Measurements from ENCODE around the gene GDI1.
"Not testable (repeated sequence)": the region's sequence is repeated elsewhere in the genome, so short reads cannot be mapped to it uniquely, and the experiment has no call there.

Gene GDI1

DNA sequence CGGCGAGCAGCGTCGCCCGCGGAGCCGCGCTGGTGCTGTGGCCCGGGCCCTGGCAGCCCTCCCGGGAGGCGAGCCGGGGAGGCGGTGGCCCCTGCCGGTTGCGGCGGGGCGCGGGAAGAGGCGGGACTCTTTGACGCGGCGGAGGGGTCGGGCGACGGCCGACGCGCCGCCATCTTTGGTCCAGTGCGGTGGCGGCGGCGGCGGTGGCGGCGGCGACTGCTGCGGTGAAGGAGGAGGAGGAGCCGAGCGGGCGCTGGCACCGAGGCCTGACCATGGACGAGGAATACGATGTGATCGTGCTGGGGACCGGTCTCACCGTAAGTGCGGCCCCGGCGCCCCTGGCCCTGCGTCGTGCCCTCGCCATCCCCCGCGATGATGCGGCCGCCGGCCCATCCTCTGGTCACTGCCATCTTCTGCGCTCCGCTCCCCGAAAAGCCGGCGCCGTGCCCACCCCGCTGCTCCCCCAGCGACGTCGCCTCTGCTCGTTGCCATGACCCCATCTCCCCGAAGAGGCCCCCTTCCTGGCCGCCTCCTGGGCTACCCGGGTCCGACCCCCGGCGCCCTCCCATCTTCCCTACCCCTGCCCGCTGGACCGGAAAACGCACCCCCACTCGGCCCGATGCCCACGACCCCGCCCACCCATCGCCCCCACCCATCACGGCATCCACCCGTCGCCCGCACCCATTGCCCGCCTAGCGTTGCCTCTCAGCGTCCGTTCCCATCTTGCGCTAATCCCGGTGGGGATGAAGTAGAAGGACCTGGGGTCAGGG, at the start of gene GDI1:
Gene GDI1, plus strand, starts transcription at position 172 of the 770 bp plus-strand sequence. Its CDS starts 101 bp downstream, at position 273.
- no peak for FAIRE-seq
- DNase-seq (ENCODE audit: insufficient read length, low spot score), result peak; percentile 30

DNA sequence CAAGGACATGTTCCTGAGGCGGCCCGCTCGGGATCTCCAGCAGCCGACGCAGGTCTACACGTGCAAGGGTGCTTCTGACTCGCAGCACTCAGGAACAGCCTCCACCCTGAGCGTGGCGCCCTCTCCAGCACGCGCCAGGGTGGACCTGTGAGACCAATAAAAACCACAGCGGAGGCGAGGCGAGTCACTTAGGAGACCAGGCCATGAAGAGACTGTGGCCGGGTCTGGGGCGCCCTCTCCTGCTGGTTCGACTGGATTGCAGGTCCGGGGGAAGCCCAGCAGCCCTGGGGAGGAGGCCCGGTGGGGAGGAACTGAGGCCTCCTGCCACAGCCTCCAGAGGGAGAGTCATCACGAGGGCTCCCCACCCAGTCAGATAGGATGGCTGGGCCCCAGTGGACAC, 48.9 kb upstream of the GDI1 start:
- peak; percentile 74 for FAIRE-seq

DNA sequence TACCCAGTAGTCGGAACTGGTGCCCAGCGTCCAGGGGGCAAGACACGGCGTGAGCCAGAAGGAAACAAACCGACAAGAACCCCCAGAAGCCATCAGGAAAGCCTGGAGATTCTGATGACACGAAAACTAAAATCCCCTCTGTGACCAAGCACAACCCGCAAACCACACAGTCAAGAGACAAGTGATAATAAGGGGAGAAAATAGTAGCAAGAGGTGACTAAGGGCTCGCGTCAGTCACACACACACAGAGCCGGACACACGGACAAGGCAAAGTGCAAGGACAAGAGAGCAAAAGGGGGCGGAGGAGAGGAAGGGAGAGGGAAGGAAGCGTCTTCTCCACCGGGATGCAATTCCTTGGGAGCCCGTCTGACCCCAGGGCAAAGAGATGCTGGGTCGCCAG, 48.3 kb upstream of the GDI1 start:
- not testable (repeated sequence) for FAIRE-seq; DNase-seq (ENCODE audit: insufficient read length, low spot score)

More for the DNA sequence above, 48.9 kb upstream of the GDI1 start:
- DNase-seq (ENCODE audit: insufficient read length, low spot score), result not testable (repeated sequence)

DNA sequence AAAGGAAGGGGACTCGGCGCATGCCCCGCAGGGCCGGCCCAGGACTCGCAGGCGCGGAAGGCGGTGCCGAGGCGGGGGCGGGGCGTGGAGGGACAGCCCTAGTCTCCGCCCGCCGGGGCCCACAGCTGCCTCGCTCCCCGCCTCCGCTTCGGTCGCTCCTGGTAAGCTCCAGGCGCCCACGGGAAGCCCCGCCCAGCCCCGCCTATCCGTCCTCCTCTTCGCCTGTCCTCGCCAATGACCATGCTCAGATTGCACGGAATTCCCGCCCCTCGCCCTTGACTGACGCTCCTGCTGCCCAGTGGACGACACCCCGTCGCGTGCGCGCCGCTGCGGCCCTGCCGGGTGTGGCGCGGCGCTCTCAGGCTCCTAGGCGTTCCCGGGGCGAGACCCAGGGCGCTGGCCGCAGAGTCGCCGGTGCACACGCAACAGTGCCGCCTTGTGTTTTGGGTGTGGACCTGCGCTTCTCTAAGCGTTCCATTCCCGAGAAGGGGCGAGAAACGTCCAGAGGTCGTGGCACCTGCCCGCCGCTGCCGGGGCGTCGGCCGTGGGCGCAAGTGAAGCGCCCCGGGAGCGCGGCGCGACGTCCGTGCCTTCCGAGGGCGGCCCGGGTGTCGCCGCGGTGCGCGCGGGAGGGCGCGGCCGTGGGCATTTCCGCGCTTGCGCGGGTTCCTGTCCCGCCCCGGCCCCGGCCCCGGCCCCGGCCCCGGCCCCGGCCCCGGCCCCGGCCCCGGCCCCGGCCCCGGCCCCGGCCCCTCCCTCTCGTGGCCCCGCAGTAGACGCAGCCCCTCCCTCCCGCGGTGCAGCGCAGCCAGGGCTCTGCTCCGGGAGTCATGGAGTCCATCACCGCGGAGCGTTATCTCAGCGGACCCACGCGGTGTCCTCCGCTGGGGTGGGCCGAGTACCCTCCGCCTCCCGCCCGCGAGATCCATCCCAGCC, 46.9 kb upstream of the GDI1 start:
- FAIRE-seq, result peak; percentile 95
- DNase-seq (ENCODE audit: insufficient read length, low spot score), result not testable (repeated sequence)

DNA sequence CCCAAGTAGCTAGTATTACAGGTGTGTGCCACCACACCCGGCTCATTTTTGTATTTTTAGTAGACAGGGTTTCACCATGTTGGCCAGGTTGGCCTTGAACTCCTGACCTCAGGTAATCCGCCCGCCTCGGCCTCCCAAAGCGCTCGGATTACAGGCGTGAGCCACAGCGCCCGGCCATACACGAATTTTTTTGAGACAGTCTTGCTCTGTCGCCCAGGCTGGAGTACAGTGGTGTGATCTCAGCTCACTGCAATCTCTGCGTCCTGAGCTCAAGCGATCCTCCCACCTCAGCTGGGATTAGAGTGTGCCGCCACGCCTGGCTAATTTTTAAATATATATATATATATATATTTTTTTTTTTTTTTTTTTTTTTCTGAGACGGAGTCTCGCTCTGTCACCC, 40.6 kb upstream of the GDI1 start:
- DNase-seq (ENCODE audit: insufficient read length, low spot score); FAIRE-seq: not testable (repeated sequence)

DNA sequence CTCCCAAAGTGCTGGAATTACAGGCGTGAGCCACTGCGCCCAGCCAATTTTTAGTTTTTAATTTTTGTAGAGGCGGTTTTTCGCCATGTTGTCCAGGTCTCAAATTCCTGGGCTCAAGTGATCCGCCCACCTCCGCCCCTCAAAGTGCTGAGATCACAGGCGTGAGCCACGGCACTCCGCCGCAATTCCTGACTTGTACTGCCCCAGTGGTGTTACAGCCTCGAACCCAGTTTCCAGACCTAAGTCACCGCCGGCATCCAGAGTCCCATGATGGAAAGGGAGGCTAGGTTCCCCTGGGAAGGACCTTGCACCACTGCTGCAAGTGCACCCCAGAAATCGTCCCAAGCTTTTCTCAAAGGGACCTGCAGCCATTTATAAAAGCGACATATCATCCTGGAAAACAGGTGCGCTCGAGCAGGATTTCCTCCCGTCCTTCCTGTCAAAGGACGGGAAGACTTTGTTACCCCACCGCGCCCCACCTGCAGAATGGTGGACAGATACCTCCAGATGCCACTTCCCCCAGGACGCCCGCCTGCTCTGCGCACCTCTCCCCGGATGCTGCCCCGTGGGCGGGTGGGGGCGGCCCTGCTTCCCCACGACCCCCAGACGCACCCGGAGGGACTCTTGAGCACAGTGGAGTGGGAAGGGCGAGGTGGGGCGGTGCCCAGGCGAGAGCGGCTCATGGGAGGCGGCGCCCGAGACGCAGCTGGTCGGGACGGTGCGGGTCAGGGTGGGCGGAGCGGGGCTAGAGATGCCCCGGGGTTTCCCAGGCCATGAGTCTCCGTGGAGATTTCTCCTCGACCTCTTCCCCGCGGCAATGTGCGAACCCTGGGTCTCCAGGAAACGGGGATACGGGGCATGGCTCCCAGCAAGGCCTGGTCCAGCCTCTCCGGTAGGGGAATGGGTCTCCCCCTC, 39.7 kb upstream of the GDI1 start:
- FAIRE-seq, result no peak
- DNase-seq (ENCODE audit: insufficient read length, low spot score), result no peak

DNA sequence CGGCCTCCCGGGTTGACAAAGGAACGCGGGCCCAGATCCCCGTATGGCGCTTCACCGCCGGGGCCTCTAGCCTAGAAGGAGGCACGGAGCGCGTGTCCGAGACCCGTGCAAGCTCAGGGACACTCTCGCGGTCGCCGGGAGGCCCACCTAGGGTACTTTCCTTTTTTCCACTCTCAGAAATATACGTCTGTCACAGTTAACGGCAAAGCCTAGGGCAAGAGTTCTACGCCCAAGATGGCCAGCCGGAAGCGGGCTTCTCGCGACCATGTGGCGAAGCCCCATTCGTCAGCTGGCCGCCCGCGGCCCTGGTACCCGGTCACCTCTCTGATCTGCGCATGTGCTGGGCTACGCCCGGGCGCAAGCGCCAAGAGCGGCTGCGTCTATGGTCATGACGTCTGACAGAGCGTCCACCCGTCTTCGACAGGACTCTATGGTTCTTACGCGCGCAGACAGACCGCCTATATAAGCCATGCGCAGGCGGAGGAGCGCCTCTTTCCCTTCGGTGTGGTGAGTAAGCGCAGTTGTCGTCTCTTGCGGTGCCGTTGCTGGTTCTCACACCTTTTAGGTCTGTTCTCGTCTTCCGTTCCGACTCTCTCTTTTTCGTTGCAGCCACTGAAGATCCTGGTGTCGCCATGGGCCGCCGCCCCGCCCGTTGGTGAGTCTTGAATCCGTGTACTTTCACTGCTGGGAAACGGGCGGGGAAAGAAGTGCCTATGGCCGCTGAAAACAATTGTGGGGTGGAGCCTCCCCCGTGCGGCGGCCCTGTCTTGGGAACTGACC, 38.9 kb upstream of the GDI1 start, which contains the start of gene RPL10:
Gene RPL10, plus strand, starts transcription at position 490 of the 780 bp plus-strand sequence. Its CDS starts 143 bp downstream, at position 633.
- FAIRE-seq, result peak; percentile 31

DNA sequence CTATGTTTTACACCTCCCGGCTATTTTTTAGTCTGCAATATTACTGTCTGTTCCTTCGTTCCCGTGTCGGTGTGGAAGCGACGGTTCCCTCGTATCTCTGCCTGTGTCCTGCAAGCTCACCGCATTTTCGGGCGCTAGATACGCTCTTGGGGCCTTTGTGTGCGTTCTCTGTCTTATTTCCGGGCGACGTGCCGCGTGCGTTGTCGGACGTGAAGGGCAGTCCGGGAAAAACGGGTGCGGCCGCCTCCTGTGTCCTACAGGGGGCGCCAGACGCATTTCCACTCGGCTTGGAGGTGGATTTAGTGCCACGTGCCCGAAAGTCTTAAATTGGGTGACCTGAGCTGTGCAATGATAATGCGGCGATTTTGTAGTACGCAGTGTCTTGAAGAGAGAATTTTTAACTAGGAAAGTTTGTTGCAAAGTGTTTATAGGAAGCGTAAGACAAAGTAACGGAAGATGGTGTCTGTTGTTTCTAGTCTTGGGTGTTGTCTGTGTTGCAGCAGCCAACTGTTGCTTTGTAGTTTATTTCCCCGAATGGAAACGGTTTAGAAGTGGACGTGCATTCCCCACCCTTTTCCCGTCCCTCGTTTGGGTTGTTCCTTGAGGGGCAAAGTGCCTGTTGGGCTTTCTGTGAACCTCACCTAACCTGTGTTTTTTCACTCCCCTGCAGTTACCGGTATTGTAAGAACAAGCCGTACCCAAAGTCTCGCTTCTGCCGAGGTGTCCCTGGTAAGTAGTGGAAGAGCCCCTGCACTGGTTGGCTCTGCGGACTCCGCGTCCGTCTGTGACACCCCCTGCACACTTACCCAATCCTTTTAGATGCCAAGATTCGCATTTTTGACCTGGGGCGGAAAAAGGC, 38.1 kb upstream of the GDI1 start:
- DNase-seq (ENCODE audit: insufficient read length, low spot score), result no peak
- FAIRE-seq, result no peak

More for the DNA sequence above, 38.9 kb upstream of the GDI1 start, which contains the start of gene RPL10:
- peak; percentile 91 for DNase-seq (ENCODE audit: insufficient read length, low spot score)

DNA sequence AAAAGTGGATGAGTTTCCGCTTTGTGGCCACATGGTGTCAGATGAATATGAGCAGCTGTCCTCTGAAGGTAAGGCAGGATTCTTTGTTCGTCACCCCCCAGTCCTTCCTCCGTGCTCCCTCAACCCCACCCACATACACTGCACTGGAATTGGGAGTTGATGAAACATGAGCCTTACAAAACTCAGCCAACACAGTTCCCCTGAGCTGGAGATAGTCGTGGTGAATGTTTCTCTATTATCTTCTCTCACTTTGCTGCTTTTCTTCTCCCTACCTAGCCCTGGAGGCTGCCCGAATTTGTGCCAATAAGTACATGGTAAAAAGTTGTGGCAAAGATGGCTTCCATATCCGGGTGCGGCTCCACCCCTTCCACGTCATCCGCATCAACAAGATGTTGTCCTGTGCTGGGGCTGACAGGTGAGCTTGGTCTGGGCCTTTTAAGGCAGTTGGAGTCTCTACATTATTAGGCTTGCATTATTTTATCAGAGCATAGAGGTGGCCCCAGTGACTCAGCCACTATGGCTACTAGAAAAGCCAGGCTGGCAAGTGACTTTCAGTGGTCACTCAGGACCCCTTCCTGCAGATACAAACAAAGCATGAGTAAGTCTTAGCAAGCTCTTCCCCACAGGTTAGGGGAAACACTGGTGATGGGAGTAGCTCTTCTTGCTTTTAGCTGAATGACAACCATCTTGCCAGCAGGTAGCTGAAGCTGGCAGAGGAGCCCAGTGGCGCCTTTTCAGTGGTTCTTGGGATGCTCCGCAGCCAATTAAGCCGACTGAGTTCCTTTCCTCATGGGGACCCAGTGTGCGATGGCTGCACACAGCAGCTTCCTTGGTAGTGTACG, 37.2 kb upstream of the GDI1 start:
- no peak for FAIRE-seq
- DNase-seq (ENCODE audit: insufficient read length, low spot score), result no peak

DNA sequence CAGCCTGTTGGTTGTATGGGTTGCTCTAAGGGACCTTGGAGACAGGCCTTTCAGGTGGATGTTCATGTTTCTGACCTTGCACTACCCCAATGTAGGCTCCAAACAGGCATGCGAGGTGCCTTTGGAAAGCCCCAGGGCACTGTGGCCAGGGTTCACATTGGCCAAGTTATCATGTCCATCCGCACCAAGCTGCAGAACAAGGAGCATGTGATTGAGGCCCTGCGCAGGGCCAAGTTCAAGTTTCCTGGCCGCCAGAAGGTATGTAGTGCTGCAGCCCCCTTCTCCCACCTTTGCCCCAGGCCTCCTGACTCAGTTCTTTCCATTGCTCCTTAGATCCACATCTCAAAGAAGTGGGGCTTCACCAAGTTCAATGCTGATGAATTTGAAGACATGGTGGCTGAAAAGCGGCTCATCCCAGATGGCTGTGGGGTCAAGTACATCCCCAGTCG, 36.6 kb upstream of the GDI1 start:
- DNase-seq (ENCODE audit: insufficient read length, low spot score); FAIRE-seq: not testable (repeated sequence)

DNA sequence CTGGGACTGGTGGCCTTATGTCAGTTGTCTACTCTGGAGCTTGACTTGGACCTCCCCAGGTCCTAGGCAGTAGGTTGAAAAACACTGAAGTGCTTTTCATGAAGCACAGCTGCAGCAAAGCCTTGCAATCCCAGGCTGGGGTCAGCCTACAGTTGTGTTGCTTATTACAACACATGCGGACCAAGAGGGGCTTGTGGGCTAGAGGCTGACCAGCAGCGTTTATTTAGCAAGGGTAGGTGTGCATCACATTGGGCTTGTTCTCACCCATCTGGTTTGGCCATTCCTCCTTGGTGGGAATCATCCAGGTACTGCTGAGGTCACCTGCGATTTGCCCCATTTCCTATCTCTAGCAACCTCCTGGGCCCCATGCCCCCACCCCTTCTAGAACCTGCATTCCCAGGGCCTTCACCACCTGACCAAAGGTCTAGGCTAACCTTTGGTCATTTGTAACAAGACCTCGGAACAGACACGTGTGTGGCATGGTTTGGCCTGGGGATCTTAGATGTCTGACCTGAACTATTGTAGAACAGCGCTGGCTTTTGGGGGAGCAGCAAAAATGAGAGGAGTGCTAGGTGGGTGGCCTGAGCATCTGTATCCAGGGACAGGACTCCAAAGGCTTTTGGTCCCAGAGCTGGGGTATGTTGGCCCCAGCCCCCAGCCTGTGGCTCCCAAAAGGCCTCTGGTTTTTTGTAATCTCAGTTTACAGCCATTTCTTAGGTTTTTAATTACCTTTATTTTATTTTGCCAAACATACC, 35.7 kb upstream of the GDI1 start:
- no peak for FAIRE-seq
- no peak for DNase-seq (ENCODE audit: insufficient read length, low spot score)

DNA sequence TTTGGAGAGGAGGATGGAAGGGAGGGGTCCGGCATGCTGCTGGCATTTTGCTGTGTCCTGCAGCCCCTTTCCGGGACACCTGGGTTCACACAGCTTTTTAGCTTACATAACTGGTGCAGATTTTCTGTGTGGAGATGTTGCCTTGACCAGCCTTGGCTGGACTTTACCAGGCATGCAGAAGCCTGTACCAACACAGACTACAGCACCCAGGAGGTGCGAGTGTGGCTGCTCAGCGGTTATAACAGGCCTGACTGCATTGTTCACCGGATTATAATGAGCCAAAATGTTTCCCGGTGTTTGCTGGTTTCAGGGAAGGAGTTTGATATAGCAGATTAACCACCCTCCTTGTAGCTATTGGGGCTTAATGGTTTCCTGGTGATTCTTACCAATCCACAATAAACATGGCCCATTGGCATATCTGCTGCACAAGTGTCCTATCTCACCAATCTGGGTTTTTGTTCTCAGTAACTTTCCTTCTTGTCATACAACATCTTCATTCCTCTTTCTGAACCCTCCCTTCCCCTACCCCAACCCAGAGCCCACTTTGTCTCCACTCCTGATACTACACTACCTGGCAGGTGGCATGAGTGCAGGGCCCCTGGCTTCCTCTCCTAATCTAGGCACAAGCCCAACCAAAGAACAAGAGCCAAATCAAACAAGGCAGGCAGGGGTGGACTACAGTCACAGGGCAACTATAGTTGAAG, 34.9 kb upstream of the GDI1 start:
- no peak for FAIRE-seq
- no peak for DNase-seq (ENCODE audit: insufficient read length, low spot score)

DNA sequence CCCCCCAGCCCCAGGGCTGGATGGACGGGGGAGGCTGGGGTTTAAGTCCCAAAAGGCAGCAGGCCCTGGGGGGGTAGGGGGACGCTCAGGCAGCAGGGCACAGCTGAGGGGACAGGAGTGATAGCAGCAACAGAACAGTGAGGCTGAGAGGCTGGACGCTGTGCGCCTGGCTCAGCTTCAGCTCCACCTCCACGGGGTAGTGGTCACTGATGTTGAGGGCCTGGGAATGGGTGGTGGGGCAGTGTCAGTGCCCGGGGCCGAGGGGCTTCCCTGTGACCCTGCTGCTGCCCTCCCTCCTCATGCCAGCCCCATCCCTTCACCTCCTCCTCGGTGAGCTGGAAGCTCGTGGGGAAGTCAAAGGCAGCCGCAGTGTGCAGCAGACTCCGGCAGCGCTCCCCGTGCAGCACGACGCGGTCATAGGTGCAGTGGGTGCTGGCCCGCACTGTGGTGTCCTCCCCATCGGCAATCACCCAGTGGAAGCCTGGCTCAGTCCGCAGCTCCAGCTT, 34.3 kb upstream of the GDI1 start:
- DNase-seq (ENCODE audit: insufficient read length, low spot score) (no peak), FAIRE-seq (no peak)

DNA sequence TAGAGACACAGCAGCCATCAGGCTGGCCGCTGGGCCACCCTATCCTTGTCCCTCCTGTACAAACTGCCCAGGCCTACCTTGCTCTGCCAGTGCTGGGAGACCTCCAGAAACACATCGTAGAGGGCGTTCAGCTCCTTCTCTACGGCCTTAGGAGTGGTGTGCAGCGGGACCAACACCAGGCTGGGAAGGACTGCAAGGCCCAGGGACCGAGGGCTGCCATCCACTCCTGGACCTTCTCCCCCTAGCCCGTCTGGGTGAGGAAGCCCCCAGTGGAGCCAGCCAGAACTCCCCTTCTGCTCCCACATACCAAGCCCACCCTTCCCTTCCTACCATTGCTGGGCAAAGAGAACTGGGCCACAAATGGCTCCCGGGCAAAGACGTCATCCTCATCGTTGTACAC, 33.8 kb upstream of the GDI1 start:
- DNase-seq (ENCODE audit: insufficient read length, low spot score), result no peak
- no peak for FAIRE-seq

DNA sequence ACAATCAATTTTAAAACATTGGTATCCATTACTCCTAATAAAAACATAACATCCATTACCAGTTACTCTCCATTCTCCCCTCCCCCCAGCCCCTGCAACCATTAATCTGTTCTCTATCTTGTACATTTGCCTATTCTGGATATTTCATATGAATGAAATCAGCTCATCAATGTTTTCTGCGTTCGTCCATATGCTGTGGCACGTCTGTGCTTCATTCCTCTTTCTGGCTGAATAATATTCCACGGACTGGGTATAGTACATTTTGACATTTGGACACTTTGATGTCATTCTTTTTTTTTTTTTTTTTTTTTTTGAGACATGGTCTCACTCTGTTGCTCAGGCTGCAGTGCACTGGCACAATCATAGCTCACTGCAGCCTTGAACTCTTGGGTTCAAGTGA, 33.1 kb upstream of the GDI1 start:
- no peak for DNase-seq (ENCODE audit: insufficient read length, low spot score)
- no peak for FAIRE-seq

DNA sequence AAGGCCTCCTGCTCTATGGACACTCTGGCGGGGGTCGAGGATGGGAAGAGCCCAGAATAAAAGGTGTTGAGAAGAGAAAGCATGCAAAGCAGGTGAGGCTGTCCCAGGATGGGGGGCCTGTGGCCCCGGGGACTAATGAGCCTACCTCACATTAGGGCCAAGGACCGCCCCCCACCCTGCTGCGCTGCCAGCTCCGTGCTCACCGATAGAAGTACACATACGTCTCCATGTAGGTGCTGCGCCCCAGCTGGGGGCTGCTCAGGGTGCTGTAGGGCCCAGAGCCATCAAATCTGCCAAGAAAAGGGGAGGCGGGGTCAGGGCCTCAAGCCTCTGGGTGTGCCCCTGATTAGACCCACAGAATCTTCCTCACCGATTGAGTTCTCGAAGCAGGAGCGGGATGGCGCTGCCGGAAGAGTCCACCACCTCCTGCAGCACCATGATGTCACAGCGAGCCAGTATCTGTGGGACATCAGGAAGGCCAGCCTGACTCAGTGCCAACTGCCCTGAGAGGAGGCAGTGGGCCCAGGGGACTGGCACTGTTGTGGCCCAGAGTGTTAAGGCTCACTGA, 32.2 kb upstream of the GDI1 start:
- FAIRE-seq, result no peak
- no peak for DNase-seq (ENCODE audit: insufficient read length, low spot score)
